Thoracic aorta (tissue), 2 donors: ENCODE data around the gene PCYOX1L. TPM values are rescaled to one million over a fixed set of nuclear protein-coding genes. Genes with fewer than 3 reads are reported as not detected.

Experiments
- ATAC-seq: fragments of 150-250 bp; one replicate; pipeline ENCODE4 v1.8.0; 2017; ENCODE audit warnings: low read depth; ENCODE audit not compliant: insufficient number of reproducible peaks, low FRiP score
- DNase-seq: peaks from one replicate; pipeline ENCODE4 v3.0.0-alpha.2; 2020; ENCODE audit warnings: low spot score
- H3K27ac ChIP-seq, 2 donors: fragments of 200-600 bp; sonication (generic); 1 replicate in 1 of 2; 2 replicates in 1 of 2; pipeline ENCODE4 v1.5.1; 2016; ENCODE audit warnings: mild to moderate bottlenecking in 2 of 2, moderate library complexity in 2 of 2
- H3K27me3 ChIP-seq: fragments of 200-600 bp; sonication (generic); replicated peaks from 2 replicates; pipeline ENCODE4 v1.6.0; 2016; ENCODE audit warnings: mild to moderate bottlenecking; ENCODE audit not compliant: insufficient read depth
- H3K36me3 ChIP-seq: fragments of 200-600 bp; sonication (generic); one replicate; pipeline ENCODE4 v1.5.1; 2016
- H3K4me1 ChIP-seq, 2 donors: fragments of 200-600 bp; sonication (generic); 1 replicate in 1 of 2; 2 replicates in 1 of 2; pipeline versions ENCODE4 v1.5.1 to v1.6.0; 2016; ENCODE audit warnings: low read depth in 2 of 2, mild to moderate bottlenecking in 1 of 2; ENCODE audit not compliant: control insufficient read depth in 1 of 2
- H3K4me3 ChIP-seq: fragments of 200-600 bp; sonication (generic); 2 replicates; pipeline ENCODE4 v1.5.1; 2016; ENCODE audit warnings: mild to moderate bottlenecking
- H3K9me3 ChIP-seq: fragments of 200-600 bp; sonication (generic); 2 replicates; pipeline ENCODE4 v1.5.1; 2016
- total RNA-seq, 2 donors: library from RNA; depleted of rRNA; stranded (reverse); fragments of >200 nt; gene quantifications; one replicate each; pipeline versions ENCODE4 v1.1.0 to v1.2.3, GENCODE V29; 2016
- TF ChIP-seq, protein P1 (sequence below): fragments of 200-600 bp; sonication (generic); IDR thresholded peaks from one replicate; pipeline ENCODE4 v1.5.1; 2019; ENCODE audit warnings: antibody characterized with exemption

The PCYOX1L gene
- total RNA-seq, 2 donors from 2014 or later = 7.3 to 7.8 TPM

DNA sequence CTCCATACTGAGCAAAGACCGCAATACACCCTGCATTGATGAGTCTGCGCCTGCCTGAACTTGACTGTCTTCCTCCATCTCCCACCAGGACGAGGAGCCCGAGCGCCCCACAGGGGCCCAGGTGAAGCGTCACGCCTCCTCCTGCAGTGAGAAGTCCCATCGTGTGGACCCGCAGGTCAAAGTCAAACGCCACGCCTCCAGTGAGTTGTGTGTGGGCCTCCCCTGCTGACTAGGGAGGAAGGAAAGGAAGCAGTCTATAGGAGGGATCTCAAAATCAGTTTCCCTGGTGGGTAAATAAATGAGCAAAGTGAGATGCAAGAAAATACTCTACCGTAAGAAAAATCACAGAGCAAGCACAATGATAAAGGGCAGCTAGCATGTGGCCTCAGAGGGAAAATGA is 35.3 kb upstream of the PCYOX1L start:
- Histone ChIP-seq H3K27ac (no peak overlapping the region), H3K36me3 (no peaks in the 10 kb centered on the region), H3K27me3 (no peaks in the 10 kb centered on the region), H3K4me3 (no peak overlapping the region), H3K9me3 (no peaks in the 10 kb centered on the region), H3K4me1 (no peaks in the 10 kb centered on the region)
- ATAC-seq = no peak
- TF ChIP-seq, protein P1, sequence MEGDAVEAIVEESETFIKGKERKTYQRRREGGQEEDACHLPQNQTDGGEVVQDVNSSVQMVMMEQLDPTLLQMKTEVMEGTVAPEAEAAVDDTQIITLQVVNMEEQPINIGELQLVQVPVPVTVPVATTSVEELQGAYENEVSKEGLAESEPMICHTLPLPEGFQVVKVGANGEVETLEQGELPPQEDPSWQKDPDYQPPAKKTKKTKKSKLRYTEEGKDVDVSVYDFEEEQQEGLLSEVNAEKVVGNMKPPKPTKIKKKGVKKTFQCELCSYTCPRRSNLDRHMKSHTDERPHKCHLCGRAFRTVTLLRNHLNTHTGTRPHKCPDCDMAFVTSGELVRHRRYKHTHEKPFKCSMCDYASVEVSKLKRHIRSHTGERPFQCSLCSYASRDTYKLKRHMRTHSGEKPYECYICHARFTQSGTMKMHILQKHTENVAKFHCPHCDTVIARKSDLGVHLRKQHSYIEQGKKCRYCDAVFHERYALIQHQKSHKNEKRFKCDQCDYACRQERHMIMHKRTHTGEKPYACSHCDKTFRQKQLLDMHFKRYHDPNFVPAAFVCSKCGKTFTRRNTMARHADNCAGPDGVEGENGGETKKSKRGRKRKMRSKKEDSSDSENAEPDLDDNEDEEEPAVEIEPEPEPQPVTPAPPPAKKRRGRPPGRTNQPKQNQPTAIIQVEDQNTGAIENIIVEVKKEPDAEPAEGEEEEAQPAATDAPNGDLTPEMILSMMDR = no peak
- no peak for DNase-seq

DNA sequence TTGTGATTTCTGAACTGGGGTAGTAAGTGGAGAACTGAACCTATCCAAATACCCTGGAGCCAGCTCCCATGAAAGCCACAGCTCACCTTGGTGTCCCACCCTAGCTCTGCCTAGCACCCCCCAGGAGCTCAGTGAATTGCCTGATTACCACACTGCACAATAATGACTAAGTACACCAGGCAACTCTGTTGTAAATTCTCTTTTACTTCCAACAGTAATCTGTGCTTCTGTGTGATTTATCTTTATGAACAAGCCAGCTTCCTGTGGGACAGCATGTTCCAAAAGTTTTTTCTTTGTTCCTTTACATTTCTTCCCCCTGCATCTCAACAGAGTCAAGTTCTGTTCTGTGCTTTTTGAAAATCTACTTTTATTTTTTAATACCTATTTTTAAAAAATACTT is 34.6 kb upstream of the PCYOX1L start:
- no peak for ATAC-seq
- H3K36me3 ChIP-seq = no peaks in the 10 kb centered on the region

DNA sequence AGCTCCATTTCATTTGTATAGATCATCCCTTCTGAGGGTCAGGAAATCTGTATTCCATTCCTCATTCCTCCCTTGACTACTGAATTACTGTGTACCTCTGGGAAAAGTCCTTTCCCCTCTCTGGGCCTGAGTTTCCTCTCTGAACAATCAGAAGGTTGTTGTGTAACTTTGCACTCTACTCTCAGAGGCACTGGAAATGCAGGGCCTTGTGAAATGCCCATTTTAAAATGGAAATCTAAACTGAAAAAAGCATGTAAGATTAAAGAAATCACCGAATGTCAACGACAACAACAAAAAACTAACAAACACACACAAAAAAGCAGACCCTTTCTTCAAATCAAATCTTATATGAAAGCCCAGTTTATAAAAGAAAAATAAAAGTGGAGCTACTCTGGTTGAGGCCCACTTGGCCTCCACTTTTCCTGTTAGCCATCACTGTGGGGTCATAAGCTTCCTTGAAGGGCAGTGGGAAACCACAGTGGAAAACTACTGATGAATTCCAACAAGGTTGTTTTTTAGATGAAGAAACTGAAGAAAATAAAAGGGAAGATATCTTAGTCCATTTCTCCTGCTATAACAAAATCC is 34.1 kb upstream of the PCYOX1L start:
- Histone ChIP-seq H3K9me3 (no peaks in the 10 kb centered on the region), H3K4me3 (no peak overlapping the region), H3K27me3 (no peaks in the 10 kb centered on the region), H3K27ac (no peak overlapping the region), H3K36me3 (no peaks in the 10 kb centered on the region), H3K4me1 (no peaks in the 10 kb centered on the region)
- TF ChIP-seq, protein P1 = no peak
- ATAC-seq = no peak
- no peak for DNase-seq

More for the DNA sequence above, 34.6 kb upstream of the PCYOX1L start:
- H3K4me1 ChIP-seq = no peaks in the 10 kb centered on the region
- no peak for DNase-seq
- H3K27ac ChIP-seq = no peak overlapping the region
- TF ChIP-seq, protein P1 = no peak
- no peaks in the 10 kb centered on the region for H3K9me3 ChIP-seq
- H3K27me3 ChIP-seq = no peaks in the 10 kb centered on the region
- no peak overlapping the region for H3K4me3 ChIP-seq

DNA sequence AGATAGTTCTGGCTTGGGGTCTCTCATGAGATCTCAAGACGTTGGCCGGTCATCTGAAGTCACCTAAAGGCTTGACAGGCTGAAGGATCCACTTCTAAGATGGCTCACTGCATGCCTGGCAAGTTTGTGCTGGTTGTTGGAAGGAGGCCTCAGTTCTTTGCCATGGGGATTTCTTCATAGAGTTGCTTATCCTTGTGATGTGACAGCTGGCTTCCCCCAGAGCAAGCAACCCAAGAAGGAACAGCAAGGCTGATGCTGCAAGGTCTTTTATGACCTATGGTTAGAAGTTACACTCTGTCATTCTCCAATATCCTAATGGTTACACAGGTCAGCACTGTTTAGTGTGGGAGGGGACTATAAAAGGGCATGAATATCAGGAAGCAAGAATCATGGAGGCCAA is 33.2 kb upstream of the PCYOX1L start:
- Histone ChIP-seq H3K27ac (no peak overlapping the region), H3K9me3 (no peaks in the 10 kb centered on the region), H3K4me3 (no peak overlapping the region), H3K36me3 (no peaks in the 10 kb centered on the region), H3K27me3 (no peaks in the 10 kb centered on the region), H3K4me1 (no peaks in the 10 kb centered on the region)
- no peak for DNase-seq
- TF ChIP-seq, protein P1 = no peak
- ATAC-seq = no peak

DNA sequence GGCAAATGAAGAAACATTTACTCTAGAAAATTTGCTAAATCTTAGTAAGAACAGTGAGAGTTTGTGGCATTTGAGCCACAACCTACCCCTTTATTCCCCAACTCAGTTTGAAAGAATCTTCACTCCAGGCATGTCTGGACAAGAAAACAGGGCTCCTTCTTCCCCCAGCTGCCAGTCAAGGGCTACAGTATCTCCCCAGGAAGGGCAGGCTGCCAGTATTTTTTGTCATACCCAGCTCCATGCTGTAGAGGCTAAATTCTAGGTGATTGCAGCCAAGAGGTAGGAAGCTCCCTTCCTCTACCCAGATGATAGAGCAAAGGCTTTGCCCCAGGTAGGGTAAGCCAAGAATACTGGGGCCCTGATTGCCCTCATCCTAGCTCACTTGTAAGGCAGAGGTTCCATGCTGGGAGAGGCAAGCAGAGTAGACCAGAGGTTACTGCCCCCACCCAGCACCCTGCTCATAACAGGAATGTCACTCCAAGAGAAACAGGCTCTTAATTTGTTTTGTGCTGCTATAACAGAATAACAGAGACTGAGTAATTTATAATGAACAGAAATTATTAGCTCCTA is 32.6 kb upstream of the PCYOX1L start:
- no peak for ATAC-seq
- no peaks in the 10 kb centered on the region for H3K36me3 ChIP-seq

More for the DNA sequence above, 32.6 kb upstream of the PCYOX1L start:
- no peak for DNase-seq
- Histone ChIP-seq H3K4me3 (no peak overlapping the region), H3K4me1 (no peaks in the 10 kb centered on the region), H3K9me3 (no peaks in the 10 kb centered on the region), H3K27me3 (no peaks in the 10 kb centered on the region), H3K27ac (no peak overlapping the region)
- TF ChIP-seq, protein P1 = no peak
